Ammon's horn (tissue), 1 donor: Measurements from ENCODE around the gene COPS9.

ENCODE experiments used
- DNase-seq: peaks from one replicate; pipeline ENCODE4 v3.0.0-alpha.2; 2016; ENCODE audit warnings: low spot score

Gene COPS9

DNA sequence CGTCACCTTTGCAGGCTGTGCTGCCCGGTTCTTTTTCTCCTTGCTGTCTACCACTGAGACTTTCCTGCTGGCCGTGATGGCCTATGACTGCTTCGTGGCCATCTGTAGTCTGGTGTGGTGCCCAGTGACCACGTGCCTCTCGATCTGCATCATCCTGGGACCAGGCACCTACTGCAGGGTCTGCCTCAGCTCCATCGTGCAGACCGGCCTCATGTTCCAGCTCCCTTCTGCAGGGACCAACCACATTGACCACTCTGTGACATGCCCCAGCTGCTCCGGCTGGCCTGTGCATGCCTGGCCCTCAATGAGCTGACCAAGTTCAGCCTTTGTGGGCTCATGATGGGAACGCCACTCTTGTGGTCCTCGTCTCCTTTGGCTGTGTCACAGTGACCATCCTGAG, 26.7 kb downstream of the COPS9 start:
- no peak for DNase-seq

DNA sequence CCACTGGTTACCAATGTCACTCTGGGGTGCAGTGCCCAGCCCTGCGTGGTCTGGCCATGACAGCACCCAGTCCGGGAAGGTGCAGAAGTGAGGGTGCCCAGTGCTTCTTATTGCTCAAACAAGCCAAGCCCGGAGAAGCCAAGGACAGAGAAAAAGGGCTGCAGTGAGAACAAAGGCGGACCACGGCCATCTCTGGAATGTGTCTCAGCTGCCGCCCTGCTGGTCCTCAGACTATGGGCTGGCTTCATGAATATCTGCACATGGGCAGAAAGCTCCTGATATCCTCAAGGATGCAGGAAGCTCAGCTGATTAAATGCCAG, 28.7 kb downstream of the COPS9 start:
- no peak for DNase-seq

DNA sequence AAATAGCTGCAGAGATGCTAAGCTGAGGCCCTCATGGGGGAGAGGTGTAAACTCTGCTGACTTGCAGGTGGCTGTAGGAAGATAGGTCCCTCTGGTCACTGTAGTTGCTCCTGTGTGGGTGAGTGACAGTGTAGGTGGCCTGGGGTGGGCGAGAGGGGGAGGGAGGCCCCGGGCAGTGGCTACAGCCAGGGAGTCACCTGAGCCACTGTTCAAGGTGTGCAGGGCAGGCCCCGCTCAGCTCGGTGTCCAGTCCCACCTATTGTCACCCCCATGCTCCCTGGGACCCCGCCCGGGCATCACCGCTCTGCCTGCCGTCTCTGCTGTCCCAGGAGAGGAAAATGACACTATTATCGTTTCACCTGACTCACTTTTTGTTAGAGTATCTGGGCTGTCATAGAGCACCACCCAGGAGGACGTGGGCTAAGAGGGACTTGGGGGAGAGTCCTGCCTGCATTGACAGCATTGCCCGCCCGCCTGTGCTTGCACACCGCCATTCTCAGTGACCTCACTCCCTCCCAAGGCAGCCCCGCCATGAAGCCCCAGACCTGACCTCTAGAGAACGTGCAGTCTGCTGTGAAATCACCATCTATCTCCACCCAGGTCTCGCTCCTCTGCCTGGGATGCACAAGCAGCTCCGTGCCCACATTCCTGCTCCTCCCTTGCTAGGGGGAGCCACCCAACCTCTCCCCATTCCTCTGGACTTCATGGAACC, 29.2 kb downstream of the COPS9 start:
- no peak for DNase-seq

DNA sequence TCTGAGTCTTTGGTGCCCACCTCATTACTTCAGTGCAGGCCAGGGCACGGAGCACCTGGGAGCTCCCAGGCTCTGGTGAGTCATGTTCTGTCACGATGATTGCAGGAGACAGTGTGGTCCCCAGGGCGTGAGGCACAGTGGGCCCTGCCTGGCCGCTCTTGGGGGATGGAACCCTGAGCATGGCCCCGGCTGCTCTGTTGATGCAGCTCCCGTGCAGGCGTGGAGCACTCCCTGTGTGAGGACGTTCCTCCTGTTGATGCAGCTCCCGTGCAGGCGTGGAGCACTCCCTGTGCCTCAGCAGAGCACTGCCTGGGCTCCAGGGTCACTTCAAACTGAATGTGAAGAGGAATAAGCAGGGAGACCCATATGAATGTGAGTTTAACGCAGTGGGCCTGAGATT, 30.1 kb downstream of the COPS9 start:
- DNase-seq, result no peak

DNA sequence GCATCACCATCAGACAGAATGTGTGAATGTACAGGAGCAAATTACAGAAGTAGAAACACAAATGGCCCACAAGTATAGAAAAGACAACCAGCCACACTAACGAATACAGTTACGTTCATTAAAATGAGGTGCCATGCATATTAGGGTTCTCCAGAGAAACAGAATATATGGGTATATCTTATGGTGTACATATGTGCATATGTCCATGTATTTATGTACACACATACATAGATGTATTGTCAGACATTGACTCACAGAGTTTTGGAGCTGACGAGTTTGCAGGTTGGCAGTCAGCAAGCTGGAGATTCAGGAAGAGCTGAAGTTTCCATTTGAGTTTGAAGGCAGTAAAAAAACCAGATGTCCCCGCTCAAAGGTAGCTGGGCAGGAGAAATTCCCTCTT, 33.0 kb downstream of the COPS9 start:
- no peak for DNase-seq

DNA sequence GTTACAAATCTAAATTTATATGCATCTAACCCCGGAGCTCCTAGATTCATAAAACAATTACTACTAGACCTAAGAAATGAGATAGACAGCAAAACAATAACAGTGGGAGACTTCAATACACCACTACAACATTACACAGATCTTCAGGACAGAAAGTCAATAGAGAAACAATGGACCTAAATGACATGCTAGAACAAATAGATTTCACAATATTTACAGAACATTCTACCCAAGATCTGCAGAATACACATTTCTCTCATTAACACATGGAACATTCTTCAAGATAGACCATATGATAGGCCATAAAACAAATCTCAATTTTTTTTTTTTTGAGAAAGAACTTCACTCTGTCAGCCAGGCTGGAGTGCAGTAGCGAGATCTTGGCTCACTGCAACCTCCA, 37.8 kb downstream of the COPS9 start:
- no peak for DNase-seq

DNA sequence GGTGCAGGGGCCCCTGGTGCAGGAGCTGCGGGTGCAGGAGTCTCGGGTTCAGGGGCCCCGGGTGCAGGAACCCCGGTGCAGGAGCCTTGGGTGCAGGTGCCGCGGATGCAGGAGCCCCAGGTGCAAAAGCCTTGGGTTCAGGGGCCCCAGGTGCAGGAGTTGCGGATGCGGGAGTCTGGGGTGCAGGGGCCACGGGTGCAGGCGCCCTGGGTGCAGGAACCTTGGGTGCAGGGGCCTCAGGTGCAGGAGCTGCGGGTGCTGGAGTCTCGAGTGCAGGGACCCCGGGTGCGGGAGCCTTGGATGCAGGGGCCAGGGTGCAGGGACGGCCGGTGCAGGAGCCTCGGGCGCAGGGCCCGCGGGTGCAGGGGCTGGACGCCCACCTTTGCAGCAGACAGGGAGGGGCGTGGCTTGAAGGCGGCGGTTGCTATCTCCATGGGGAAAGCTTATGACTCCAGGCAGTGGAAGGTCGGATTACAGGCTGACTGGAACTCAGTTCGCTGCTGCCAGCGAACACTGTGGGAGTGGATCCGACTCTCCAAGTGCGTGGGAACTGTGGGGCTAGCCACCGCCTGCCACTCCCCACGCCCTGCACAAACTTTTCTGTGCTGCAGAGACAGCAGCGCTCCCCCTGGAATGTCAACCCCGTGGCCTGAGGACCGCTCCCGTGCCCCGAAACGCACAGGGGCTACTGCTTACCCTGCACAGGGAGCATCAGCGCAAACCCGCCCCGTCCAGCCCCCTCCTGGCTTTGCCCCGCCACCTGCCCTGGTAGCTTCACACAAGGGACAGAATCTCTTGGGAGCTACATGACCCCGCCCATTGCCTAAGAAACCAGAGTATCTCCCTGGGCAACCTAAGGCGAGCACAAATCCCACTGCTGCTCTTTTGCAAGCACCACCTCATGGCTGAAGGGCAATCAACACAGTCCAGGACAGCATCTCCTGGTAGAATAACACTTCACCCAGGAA, 40.3 kb downstream of the COPS9 start:
- no peak for DNase-seq

DNA sequence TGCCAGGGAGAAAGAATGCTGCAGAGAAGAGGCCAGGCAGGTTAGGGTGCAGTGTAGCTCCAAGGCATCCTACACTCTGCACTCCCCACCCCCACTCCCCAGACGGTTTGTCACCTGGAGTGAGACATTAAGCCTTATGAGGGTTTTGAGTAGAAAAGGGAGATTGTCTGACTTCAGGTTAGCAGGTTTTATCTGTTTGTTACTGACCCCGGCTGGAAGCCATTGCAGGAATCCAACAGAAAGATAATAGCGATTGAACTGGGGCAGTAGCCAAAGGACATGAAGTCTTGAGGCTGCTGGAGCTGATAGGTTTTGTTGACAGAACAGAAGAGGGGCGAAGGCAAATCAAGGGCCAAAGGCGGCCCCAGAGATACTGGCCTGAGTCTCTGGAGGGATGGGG, 46.8 kb downstream of the COPS9 start:
- no peak for DNase-seq

DNA sequence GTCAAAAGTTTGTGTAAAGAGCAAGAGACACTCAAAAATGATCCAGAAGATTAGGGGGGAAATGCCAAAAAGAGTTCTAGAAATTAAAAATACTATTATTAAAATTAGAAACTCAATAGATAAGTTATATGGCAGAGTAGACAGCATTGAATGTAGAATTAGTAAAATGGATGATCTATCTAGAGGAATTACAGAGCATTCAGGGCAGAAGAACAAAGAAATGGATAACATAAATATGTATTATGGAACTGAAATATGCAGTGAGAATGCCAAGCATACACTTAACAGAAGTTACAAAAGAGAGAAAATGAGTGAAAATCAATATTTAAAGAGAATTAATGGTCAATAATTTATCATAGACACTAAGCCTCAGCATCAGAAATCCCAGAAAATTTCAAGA, 49.5 kb downstream of the COPS9 start:
- DNase-seq, result no peak
